Loucy (cell line): ENCODE results near the gene POLRMT.

ENCODE experiments used
- H2AFZ ChIP-seq: fragments of 200-600 bp; sonication (generic); 2 replicates; pipeline ENCODE4 v1.6.0; 2016; ENCODE audit warnings: antibody characterized with exemption, mild to moderate bottlenecking, low read length, moderate library complexity
- H3F3A ChIP-seq: fragments of 200-600 bp; 2 replicates; pipeline ENCODE4 v1.6.0; 2016; ENCODE audit warnings: antibody characterized with exemption, low read depth, mild to moderate bottlenecking
- H3K27me3 ChIP-seq: fragments of 200-600 bp; sonication (generic); 2 replicates; pipeline ENCODE4 v1.6.1; 2014; ENCODE audit warnings: low read length, mild to moderate bottlenecking; ENCODE audit not compliant: insufficient read depth, poor library complexity, severe bottlenecking
- H3K36me3 ChIP-seq: fragments of 200-600 bp; sonication (generic); 2 replicates; pipeline ENCODE4 v1.6.1; 2016; ENCODE audit warnings: low read length; ENCODE audit not compliant: insufficient read depth
- H3K4me1 ChIP-seq: fragments of 200-600 bp; sonication (generic); 2 replicates; pipeline ENCODE4 v1.5.1; 2014; ENCODE audit warnings: low read length, mild to moderate bottlenecking; ENCODE audit not compliant: insufficient read depth, poor library complexity, severe bottlenecking
- H3K4me2 ChIP-seq: fragments of 200-600 bp; sonication (generic); 2 replicates; pipeline ENCODE4 v1.6.0; 2014; ENCODE audit warnings: antibody characterized with exemption, low read length, low read depth, mild to moderate bottlenecking; ENCODE audit not compliant: poor library complexity, severe bottlenecking
- H3K4me3 ChIP-seq: fragments of 200-600 bp; sonication (generic); 2 replicates; pipeline ENCODE4 v1.5.1; 2014; ENCODE audit warnings: low read length, mild to moderate bottlenecking, mixed read lengths; ENCODE audit not compliant: poor library complexity, severe bottlenecking
- H3K79me2 ChIP-seq: fragments of 200-600 bp; sonication (generic); 2 replicates; pipeline ENCODE4 v1.6.1; 2014; ENCODE audit warnings: low read length; ENCODE audit not compliant: insufficient read depth
- H3K9ac ChIP-seq: fragments of 200-600 bp; sonication (generic); 2 replicates; pipeline ENCODE4 v1.6.0; 2014; ENCODE audit warnings: mild to moderate bottlenecking, low read depth, low read length, moderate library complexity; ENCODE audit not compliant: poor library complexity, severe bottlenecking
- H3K9me2 ChIP-seq: fragments of 200-600 bp; sonication (generic); replicated peaks from 2 replicates; pipeline ENCODE4 v1.6.1; 2016; ENCODE audit warnings: low read depth, low read length, mixed read lengths
- H3K9me3 ChIP-seq: fragments of 200-600 bp; sonication (generic); 2 replicates; pipeline ENCODE4 v1.6.1; 2014; ENCODE audit warnings: mild to moderate bottlenecking, antibody characterized with exemption, low read length, low read depth; ENCODE audit not compliant: insufficient read depth
- H4K20me1 ChIP-seq: fragments of 200-600 bp; sonication (generic); 2 replicates; pipeline ENCODE4 v1.6.0; 2014; ENCODE audit warnings: antibody characterized with exemption, low read length, mild to moderate bottlenecking; ENCODE audit not compliant: insufficient read depth, poor library complexity, severe bottlenecking
- CTCF ChIP-seq: fragments of 200-600 bp; sonication (generic); conservative IDR thresholded peaks from 2 replicates; pipeline ENCODE4 v1.5.1; 2014; ENCODE audit warnings: mild to moderate bottlenecking, antibody characterized with exemption, low read length
- EZH2phosphoT487 ChIP-seq: fragments of 200-600 bp; IDR thresholded peaks from 2 replicates; pipeline ENCODE4 v1.6.1; 2018; ENCODE audit warnings: antibody characterized with exemption, mild to moderate bottlenecking, moderate library complexity, borderline replicate concordance

The POLRMT gene

GRCh38 chr19:642767-643727 lies 9.7 kb upstream of the POLRMT start:
- Histone ChIP-seq H3K9ac (no peak overlapping the region), H3K79me2 (no peaks in the 10 kb centered on the region), H3K4me1 (no peaks in the 10 kb centered on the region), H3K9me3 (no peaks in the 10 kb centered on the region), H3K9me2 (no peaks in the 10 kb centered on the region), H2AFZ (no peak overlapping the region), H3K4me3 (no peak overlapping the region), H4K20me1 (peaks cover 3% of the 10 kb centered on the region), H3K27me3 (no peaks in the 10 kb centered on the region), H3K36me3 (peaks cover 24% of the 10 kb centered on the region; the same call in 1 of the 2 replicates), H3F3A (no peaks in the 10 kb centered on the region), H3K4me2 (no peak overlapping the region)
- TF ChIP-seq EZH2phosphoT487, result no peak
- TF ChIP-seq CTCF, result no peak

- H2AFZ ChIP-seq, result no peak overlapping the region
- no peaks in the 10 kb centered on the region for H3K9me2 ChIP-seq
- no peaks in the 10 kb centered on the region for H3K4me1 ChIP-seq
- no peaks in the 10 kb centered on the region for H3F3A ChIP-seq
- H3K4me3 ChIP-seq, result no peak overlapping the region
- no peak for TF ChIP-seq EZH2phosphoT487
- TF ChIP-seq CTCF, result no peak
- H3K9ac ChIP-seq, result no peak overlapping the region
- H3K79me2 ChIP-seq, result no peaks in the 10 kb centered on the region
- no peaks in the 10 kb centered on the region for H3K9me3 ChIP-seq
- H3K36me3 ChIP-seq, result peaks cover 16% of the 10 kb centered on the region; the same call in 1 of the 2 replicates
- no peak overlapping the region for H3K4me2 ChIP-seq
- no peaks in the 10 kb centered on the region for H4K20me1 ChIP-seq
- no peaks in the 10 kb centered on the region for H3K27me3 ChIP-seq
Measured at GRCh38 chr19:641702-642101, 8.4 kb upstream of the POLRMT start.

- Histone ChIP-seq H3K9me3 (no peaks in the 10 kb centered on the region), H3K9me2 (no peaks in the 10 kb centered on the region), H2AFZ (no peak overlapping the region), H3K27me3 (no peaks in the 10 kb centered on the region), H3K36me3 (peaks cover 6% of the 10 kb centered on the region; the same call in 1 of the 2 replicates), H4K20me1 (no peaks in the 10 kb centered on the region), H3K9ac (no peak overlapping the region), H3K4me2 (no peak overlapping the region), H3K4me1 (no peaks in the 10 kb centered on the region), H3F3A (no peaks in the 10 kb centered on the region), H3K4me3 (no peak overlapping the region), H3K79me2 (no peaks in the 10 kb centered on the region)
- TF ChIP-seq CTCF, result no peak
Measured at GRCh38 chr19:640606-641189, 7.4 kb upstream of the POLRMT start.
